Mesodermal cell (in vitro differentiated cells): ENCODE measurements around the gene PCDH12.

ENCODE experiments used
- H3K27ac ChIP-seq: 2 replicates; pipeline ENCODE4 v1.7.0; 2013; ENCODE audit warnings: mild to moderate bottlenecking, low read depth, low read length, moderate library complexity; ENCODE audit not compliant: severe bottlenecking
- H3K36me3 ChIP-seq: 2 replicates; pipeline ENCODE4 v1.7.1; 2013; ENCODE audit warnings: mild to moderate bottlenecking, low read length, moderate library complexity; ENCODE audit not compliant: control insufficient read depth, insufficient read depth
- H3K4me1 ChIP-seq: one replicate; pipeline ENCODE4 v1.7.1; 2013; ENCODE audit warnings: mild to moderate bottlenecking, low read length; ENCODE audit not compliant: insufficient read depth, control insufficient read depth, poor library complexity, severe bottlenecking
- H3K4me3 ChIP-seq: 2 replicates; pipeline ENCODE4 v1.7.0; 2013; ENCODE audit warnings: low read length, control low read depth, mild to moderate bottlenecking; ENCODE audit not compliant: insufficient read depth, poor library complexity, severe bottlenecking; ENCODE audit errors: extremely low read depth
- H3K9me3 ChIP-seq: 2 replicates; pipeline ENCODE4 v1.7.1; 2013; ENCODE audit warnings: mild to moderate bottlenecking, low read length, moderate library complexity; ENCODE audit not compliant: control insufficient read depth
- WGBS, 2 experiments: methylation state at CpG; one replicate each; pipeline ENCODE4 v1.1.5; 2013; ENCODE audit warnings: missing lambda C conversion rate in 2 of 2; ENCODE audit not compliant: insufficient coverage in 2 of 2; 5-methylcytosine and 5-hydroxymethylcytosine counted together

The PCDH12 gene

GRCh38 chr5:141919218-141920119 is 38.5 kb downstream of the PCDH12 start:
- Histone ChIP-seq H3K27ac (no peak overlapping the region), H3K9me3 (no peaks in the 10 kb centered on the region), H3K4me3 (no peak overlapping the region), H3K4me1 (peaks cover 9% of the 10 kb centered on the region), H3K36me3 (no peaks in the 10 kb centered on the region)
- WGBS, 2 experiments, result 92 to 95% methylated on average over 8 of the region's 8 CpGs

GRCh38 chr5:141917760-141918159 is 40.2 kb downstream of the PCDH12 start:
- 56 to 70% methylated on average over 3 to 4 of the region's 5 CpGs for WGBS, 2 experiments
- Histone ChIP-seq H3K27ac (no peak overlapping the region), H3K4me1 (peaks cover 10% of the 10 kb centered on the region), H3K36me3 (no peaks in the 10 kb centered on the region), H3K4me3 (no peak overlapping the region), H3K9me3 (no peaks in the 10 kb centered on the region)

GRCh38 chr5:141916522-141916921 is 41.5 kb downstream of the PCDH12 start:
- Histone ChIP-seq H3K4me1 (peaks cover 8% of the 10 kb centered on the region), H3K9me3 (no peaks in the 10 kb centered on the region), H3K4me3 (no peak overlapping the region), H3K27ac (no peak overlapping the region), H3K36me3 (no peaks in the 10 kb centered on the region)
- 90 to 94% methylated on average over 2 of the region's 2 CpGs for WGBS, 2 experiments

- H3K36me3 ChIP-seq, result no peaks in the 10 kb centered on the region
- H3K9me3 ChIP-seq, result no peaks in the 10 kb centered on the region
- 69 to 80% methylated on average over 3 of the region's 6 CpGs for WGBS, 2 experiments
- H3K4me1 ChIP-seq, result peaks cover 8% of the 10 kb centered on the region
- H3K27ac ChIP-seq, result no peak overlapping the region
- no peak overlapping the region for H3K4me3 ChIP-seq
Measured at GRCh38 chr5:141915881-141916336, 42.1 kb downstream of the PCDH12 start.

- Histone ChIP-seq H3K4me3 (no peak overlapping the region), H3K4me1 (peaks cover 8% of the 10 kb centered on the region), H3K9me3 (no peaks in the 10 kb centered on the region), H3K27ac (no peak overlapping the region), H3K36me3 (no peaks in the 10 kb centered on the region)
- 91 to 100% methylated on average over 3 of the region's 3 CpGs for WGBS, 2 experiments
Measured at GRCh38 chr5:141914797-141915196, 43.2 kb downstream of the PCDH12 start.

- peaks cover 8% of the 10 kb centered on the region for H3K4me1 ChIP-seq
- 13 to 20% methylated on average over 27 to 36 of the region's 40 CpGs for WGBS, 2 experiments
- no peak overlapping the region for H3K27ac ChIP-seq
- H3K9me3 ChIP-seq, result no peaks in the 10 kb centered on the region
- peak overlapping the region; percentile 9 for H3K4me3 ChIP-seq
- H3K36me3 ChIP-seq, result no peaks in the 10 kb centered on the region
Measured at GRCh38 chr5:141914199-141914743, 43.7 kb downstream of the PCDH12 start.

- WGBS, 2 experiments, result 36 to 51% methylated on average over 6 to 14 of the region's 16 CpGs
- Histone ChIP-seq H3K36me3 (no peaks in the 10 kb centered on the region), H3K4me3 (peak overlapping the region; percentile 9), H3K9me3 (no peaks in the 10 kb centered on the region), H3K27ac (no peak overlapping the region), H3K4me1 (peaks cover 8% of the 10 kb centered on the region)
Measured at GRCh38 chr5:141913560-141914198, 44.3 kb downstream of the PCDH12 start.

GRCh38 chr5:141910271-141910673 is 47.7 kb downstream of the PCDH12 start:
- H3K27ac ChIP-seq, result no peak overlapping the region
- no peaks in the 10 kb centered on the region for H3K36me3 ChIP-seq
- no peaks in the 10 kb centered on the region for H3K9me3 ChIP-seq
- H3K4me3 ChIP-seq, result no peak overlapping the region
- H3K4me1 ChIP-seq, result peaks cover 6% of the 10 kb centered on the region
- WGBS, 2 experiments, result 51 to 80% methylated on average over 1 to 2 of the region's 2 CpGs

- no peak overlapping the region for H3K27ac ChIP-seq
- peaks cover 6% of the 10 kb centered on the region for H3K4me1 ChIP-seq
- no peaks in the 10 kb centered on the region for H3K9me3 ChIP-seq
- no peak overlapping the region for H3K4me3 ChIP-seq
- 69 to 88% methylated on average over 1 to 4 of the region's 4 CpGs for WGBS, 2 experiments
- no peaks in the 10 kb centered on the region for H3K36me3 ChIP-seq
Measured at GRCh38 chr5:141909212-141909611, 48.8 kb downstream of the PCDH12 start.

GRCh38 chr5:141908796-141909195 is 49.2 kb downstream of the PCDH12 start:
- H3K4me1 ChIP-seq, result peaks cover 4% of the 10 kb centered on the region
- WGBS, 2 experiments, result 80 to 82% methylated on average over 1 to 2 of the region's 2 CpGs
- no peak overlapping the region for H3K27ac ChIP-seq
- H3K9me3 ChIP-seq, result no peaks in the 10 kb centered on the region
- H3K36me3 ChIP-seq, result no peaks in the 10 kb centered on the region
- H3K4me3 ChIP-seq, result no peak overlapping the region
